ENCODE results near the gene ADCY5.

The ADCY5 gene

DNA sequence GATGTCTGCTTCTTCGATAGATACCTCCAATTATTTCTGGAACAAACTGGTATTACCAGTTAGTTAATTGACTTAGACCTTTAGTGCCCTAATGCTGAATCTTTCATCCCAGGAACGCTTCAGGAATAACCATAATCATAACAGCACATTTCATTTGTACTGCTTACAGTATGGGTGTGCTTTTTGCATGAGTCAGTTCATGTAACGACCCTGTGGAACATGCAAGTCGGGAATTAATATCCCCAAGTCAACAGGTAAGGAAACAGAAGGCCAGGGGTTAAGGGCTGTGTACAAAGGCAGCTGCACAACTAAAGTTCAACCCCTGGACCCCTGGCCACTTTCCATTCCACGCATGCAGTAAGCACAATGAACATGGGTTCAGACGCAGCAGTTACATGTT lies 49.2 kb downstream of the ADCY5 start:
- Histone ChIP-seq H3K4me1 (ENCODE audit: control insufficient read depth, low read depth, low read length) (no peaks in the 10 kb centered on the region), H4K5ac (ENCODE audit: low read length) (no peak overlapping the region), H4K8ac (ENCODE audit: low read depth, low read length) (no peak overlapping the region), H2BK15ac (replicated peaks; ENCODE audit: low read depth) (no peak overlapping the region), H3K27ac (ENCODE audit: low read depth, low read length) (no peak overlapping the region), H3K4ac (ENCODE audit: low read depth, low read length) (no peak overlapping the region), H3K23ac (ENCODE audit: low read length) (no peak overlapping the region), H3K79me1 (ENCODE audit: low read length) (no peaks in the 10 kb centered on the region), H2BK5ac (ENCODE audit: low read length) (no peak overlapping the region), H2AK5ac (ENCODE audit: low read length) (no peak overlapping the region), H3K4me2 (ENCODE audit: low read length) (no peak overlapping the region), H3K9ac (ENCODE audit: low read length) (no peak overlapping the region), H3K79me2 (ENCODE audit: control insufficient read depth, insufficient read depth, low read length) (no peaks in the 10 kb centered on the region), H2BK120ac (ENCODE audit: low read depth, low read length) (no peak overlapping the region), H3K56ac (ENCODE audit: low read length) (no peak overlapping the region), H3K36me3 (ENCODE audit: control insufficient read depth, insufficient read depth, low read length) (no peaks in the 10 kb centered on the region), H3K27me3 (ENCODE audit: insufficient read depth, low read length, poor library complexity) (no peaks in the 10 kb centered on the region), H3K4me3 (ENCODE audit: low read length) (no peak overlapping the region), H3K18ac (ENCODE audit: low read length) (no peak overlapping the region)
- DNase-seq: no peak
- no CpG with 5 or more reads among the region's 6 CpGs for WGBS (ENCODE audit: extremely low coverage, insufficient coverage, low lambda C conversion rate)

DNA sequence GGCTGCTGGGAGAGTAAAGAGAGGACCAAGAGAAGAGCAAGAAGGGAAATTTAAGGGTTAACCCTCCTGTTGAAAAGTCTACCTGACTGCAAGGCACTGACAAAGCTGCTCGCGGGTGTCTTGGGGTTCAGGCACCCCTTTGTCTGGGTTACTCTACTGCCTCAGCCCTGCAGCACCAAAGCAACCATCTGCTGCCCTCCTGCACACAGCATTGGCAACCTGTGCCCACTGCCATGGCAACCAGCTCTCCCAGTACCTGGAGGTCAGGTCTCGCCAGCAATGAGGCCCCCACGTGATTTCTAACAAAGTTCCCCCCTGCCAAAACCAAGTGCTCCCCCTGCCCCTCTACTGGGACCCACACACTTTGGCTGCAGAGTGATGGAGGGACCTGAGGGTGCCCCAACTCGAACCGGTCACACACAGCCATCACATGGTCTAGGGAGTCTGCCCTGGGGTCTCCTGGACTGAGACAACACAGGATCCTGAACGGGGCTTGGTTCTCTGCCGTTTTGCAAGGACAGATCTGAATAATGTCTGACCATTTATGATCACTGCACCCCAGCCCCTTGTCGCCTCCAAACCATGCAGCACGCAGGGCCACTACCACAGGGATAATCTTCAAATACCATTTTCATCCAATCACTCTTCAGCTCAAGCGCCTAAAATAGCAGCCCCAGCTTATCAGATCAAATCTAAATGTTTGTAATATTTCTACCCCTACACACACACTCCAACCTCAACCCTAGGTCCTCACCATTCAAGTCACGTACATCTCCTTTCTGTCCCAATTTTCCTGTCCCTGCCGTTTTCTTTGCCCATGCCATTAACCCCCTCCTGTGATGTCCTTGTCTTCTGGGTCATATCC lies 50.7 kb downstream of the ADCY5 start:
- Histone ChIP-seq H3K9ac (ENCODE audit: low read length) (no peak overlapping the region), H3K79me2 (ENCODE audit: control insufficient read depth, insufficient read depth, low read length) (no peaks in the 10 kb centered on the region), H2BK120ac (ENCODE audit: low read depth, low read length) (no peak overlapping the region), H4K8ac (ENCODE audit: low read depth, low read length) (no peak overlapping the region), H3K4me3 (ENCODE audit: low read length) (no peak overlapping the region), H3K4me2 (ENCODE audit: low read length) (no peak overlapping the region), H3K36me3 (ENCODE audit: control insufficient read depth, insufficient read depth, low read length) (no peaks in the 10 kb centered on the region), H3K27ac (ENCODE audit: low read depth, low read length) (no peak overlapping the region), H3K4ac (ENCODE audit: low read depth, low read length) (no peak overlapping the region), H3K18ac (ENCODE audit: low read length) (no peak overlapping the region), H3K23ac (ENCODE audit: low read length) (no peak overlapping the region), H2BK5ac (ENCODE audit: low read length) (no peak overlapping the region), H3K4me1 (ENCODE audit: control insufficient read depth, low read depth, low read length) (no peaks in the 10 kb centered on the region), H3K79me1 (ENCODE audit: low read length) (no peaks in the 10 kb centered on the region), H3K27me3 (ENCODE audit: insufficient read depth, low read length, poor library complexity) (no peaks in the 10 kb centered on the region), H4K5ac (ENCODE audit: low read length) (no peak overlapping the region), H3K56ac (ENCODE audit: low read length) (no peak overlapping the region), H2BK15ac (replicated peaks; ENCODE audit: low read depth) (no peak overlapping the region), H2AK5ac (ENCODE audit: low read length) (no peak overlapping the region)
- no peak for DNase-seq
- WGBS (ENCODE audit: extremely low coverage, insufficient coverage, low lambda C conversion rate): 100% methylated on average over 1 of the region's 13 CpGs

DNA sequence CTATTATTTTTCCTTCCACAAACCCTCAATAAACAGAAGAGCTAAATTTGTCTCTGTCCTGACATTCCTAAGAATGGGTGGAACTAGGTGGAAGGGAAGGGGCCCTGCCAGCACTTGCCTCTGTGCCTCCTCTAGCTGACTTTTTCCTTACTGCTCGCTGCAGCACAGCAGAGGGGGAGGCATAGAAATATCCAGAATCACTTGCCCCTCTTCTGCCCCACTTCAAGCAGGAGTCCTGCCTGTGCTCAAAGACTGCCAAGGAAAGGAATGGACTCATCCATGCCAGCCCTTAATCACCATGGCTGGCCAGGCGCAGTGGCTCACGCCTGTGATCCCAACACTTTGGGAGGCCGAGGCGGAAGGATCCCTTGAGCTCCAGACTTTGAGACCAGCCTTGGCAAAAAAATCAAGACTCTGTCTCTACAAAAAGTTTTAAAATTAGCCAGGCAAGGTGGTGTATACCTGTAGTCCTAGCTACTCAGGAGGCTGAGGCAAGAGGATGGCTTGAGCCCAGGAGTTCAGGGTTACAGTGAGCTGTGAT lies 51.8 kb downstream of the ADCY5 start:
- Histone ChIP-seq H3K4me2 (ENCODE audit: low read length) (no peak overlapping the region), H3K18ac (ENCODE audit: low read length) (no peak overlapping the region), H4K8ac (ENCODE audit: low read depth, low read length) (no peak overlapping the region), H2BK15ac (replicated peaks; ENCODE audit: low read depth) (no peak overlapping the region), H3K4ac (ENCODE audit: low read depth, low read length) (no peak overlapping the region), H3K56ac (ENCODE audit: low read length) (no peak overlapping the region), H3K36me3 (ENCODE audit: control insufficient read depth, insufficient read depth, low read length) (no peaks in the 10 kb centered on the region), H2BK120ac (ENCODE audit: low read depth, low read length) (no peak overlapping the region), H3K9ac (ENCODE audit: low read length) (no peak overlapping the region), H3K4me1 (ENCODE audit: control insufficient read depth, low read depth, low read length) (no peaks in the 10 kb centered on the region), H3K27ac (ENCODE audit: low read depth, low read length) (no peak overlapping the region), H3K23ac (ENCODE audit: low read length) (no peak overlapping the region), H3K4me3 (ENCODE audit: low read length) (no peak overlapping the region), H2AK5ac (ENCODE audit: low read length) (no peak overlapping the region), H2BK5ac (ENCODE audit: low read length) (no peak overlapping the region), H4K5ac (ENCODE audit: low read length) (no peak overlapping the region), H3K79me2 (ENCODE audit: control insufficient read depth, insufficient read depth, low read length) (no peaks in the 10 kb centered on the region), H3K27me3 (ENCODE audit: insufficient read depth, low read length, poor library complexity) (no peaks in the 10 kb centered on the region), H3K79me1 (ENCODE audit: low read length) (no peaks in the 10 kb centered on the region)
- WGBS (ENCODE audit: extremely low coverage, insufficient coverage, low lambda C conversion rate): no CpG with 5 or more reads among the region's 5 CpGs
- no peak for DNase-seq

DNA sequence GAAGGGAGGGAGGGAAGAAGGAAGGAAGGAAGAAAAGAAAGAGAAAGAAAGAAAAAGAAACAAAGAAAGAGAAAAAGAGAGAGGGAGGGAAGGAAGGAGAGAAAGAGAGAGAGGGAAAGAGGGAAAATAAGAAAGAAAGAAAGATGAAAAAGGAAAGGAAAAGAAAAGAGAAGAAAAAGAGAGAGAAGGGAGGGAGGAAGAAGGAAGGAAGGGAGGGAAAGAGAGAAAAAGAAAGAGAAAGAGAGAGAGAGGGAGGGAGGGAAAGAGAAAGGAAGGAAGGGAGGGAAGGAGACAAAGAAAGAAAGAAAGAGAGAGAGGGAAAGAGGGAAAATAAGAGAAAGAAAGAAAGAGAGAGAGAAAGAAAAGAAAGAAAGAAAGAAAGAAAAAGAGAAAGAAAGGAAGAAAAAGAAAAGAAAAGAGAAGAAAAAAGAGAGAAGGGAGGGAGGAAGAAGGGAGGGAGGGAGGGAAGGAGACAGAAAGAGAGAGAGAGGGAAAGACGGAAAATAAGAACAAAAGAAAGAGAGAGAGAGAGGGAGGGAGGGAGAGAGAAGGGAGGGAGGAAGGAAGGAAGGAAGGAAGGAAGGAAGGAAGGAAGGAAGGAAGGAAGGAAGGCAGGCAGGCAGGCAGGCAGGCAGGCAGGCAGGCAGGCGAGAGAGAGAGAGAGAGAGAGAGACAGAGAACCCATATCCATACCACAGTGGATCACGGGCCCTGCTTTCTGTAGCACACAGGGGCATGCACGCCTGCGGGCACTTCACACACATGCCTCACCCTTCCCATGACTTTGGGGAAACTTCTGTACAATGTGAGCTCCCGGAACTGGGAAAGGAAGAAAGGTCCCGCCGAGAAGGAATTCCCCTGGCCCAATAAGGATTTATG lies 52.5 kb downstream of the ADCY5 start:
- H3K4ac ChIP-seq (ENCODE audit: low read depth, low read length): no peak overlapping the region
- DNase-seq: no peak
- H3K9ac ChIP-seq (ENCODE audit: low read length): no peak overlapping the region
- H2BK15ac ChIP-seq (replicated peaks; ENCODE audit: low read depth): no peak overlapping the region
- no peaks in the 10 kb centered on the region for H3K79me1 ChIP-seq (ENCODE audit: low read length)
- H3K18ac ChIP-seq (ENCODE audit: low read length): no peak overlapping the region
- no peak overlapping the region for H2AK5ac ChIP-seq (ENCODE audit: low read length)
- no peak overlapping the region for H4K5ac ChIP-seq (ENCODE audit: low read length)
- H3K23ac ChIP-seq (ENCODE audit: low read length): no peak overlapping the region
- no peaks in the 10 kb centered on the region for H3K27me3 ChIP-seq (ENCODE audit: insufficient read depth, low read length, poor library complexity)
- no peak overlapping the region for H3K4me2 ChIP-seq (ENCODE audit: low read length)
- no peaks in the 10 kb centered on the region for H3K4me1 ChIP-seq (ENCODE audit: control insufficient read depth, low read depth, low read length)
- no peaks in the 10 kb centered on the region for H3K79me2 ChIP-seq (ENCODE audit: control insufficient read depth, insufficient read depth, low read length)
- no peak overlapping the region for H3K4me3 ChIP-seq (ENCODE audit: low read length)
- no peak overlapping the region for H3K27ac ChIP-seq (ENCODE audit: low read depth, low read length)
- no peak overlapping the region for H2BK5ac ChIP-seq (ENCODE audit: low read length)
- no CpG with 5 or more reads among the region's 8 CpGs for WGBS (ENCODE audit: extremely low coverage, insufficient coverage, low lambda C conversion rate)
- no peak overlapping the region for H4K8ac ChIP-seq (ENCODE audit: low read depth, low read length)
- H3K36me3 ChIP-seq (ENCODE audit: control insufficient read depth, insufficient read depth, low read length): no peaks in the 10 kb centered on the region
- no peak overlapping the region for H2BK120ac ChIP-seq (ENCODE audit: low read depth, low read length)
- no peak overlapping the region for H3K56ac ChIP-seq (ENCODE audit: low read length)

DNA sequence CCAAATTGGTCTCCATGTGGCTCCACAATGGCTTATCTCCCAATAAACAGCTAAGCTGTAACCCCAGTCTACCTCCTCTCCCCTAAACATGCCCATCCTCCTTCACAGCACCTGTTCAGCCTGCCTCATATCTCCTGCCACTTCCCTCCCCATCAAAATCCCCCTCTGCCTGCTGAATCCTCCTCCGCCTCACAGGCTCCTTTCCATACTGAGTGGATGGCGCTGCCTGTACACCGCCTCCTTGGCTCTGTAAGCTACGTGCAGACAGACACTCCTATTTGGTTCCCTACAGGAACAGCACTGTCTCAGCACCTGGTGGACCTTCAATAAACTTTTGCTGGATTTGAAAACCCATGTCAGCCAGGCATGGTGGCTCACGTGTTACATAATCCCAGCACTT lies 53.7 kb downstream of the ADCY5 start:
- H3K9ac ChIP-seq (ENCODE audit: low read length): no peak overlapping the region
- no peaks in the 10 kb centered on the region for H3K36me3 ChIP-seq (ENCODE audit: control insufficient read depth, insufficient read depth, low read length)
- no peak overlapping the region for H4K8ac ChIP-seq (ENCODE audit: low read depth, low read length)
- no peak overlapping the region for H3K4me3 ChIP-seq (ENCODE audit: low read length)
- H3K79me2 ChIP-seq (ENCODE audit: control insufficient read depth, insufficient read depth, low read length): no peaks in the 10 kb centered on the region
- no peak overlapping the region for H3K27ac ChIP-seq (ENCODE audit: low read depth, low read length)
- H2BK15ac ChIP-seq (replicated peaks; ENCODE audit: low read depth): no peak overlapping the region
- no peak overlapping the region for H2BK5ac ChIP-seq (ENCODE audit: low read length)
- H3K79me1 ChIP-seq (ENCODE audit: low read length): no peaks in the 10 kb centered on the region
- H3K56ac ChIP-seq (ENCODE audit: low read length): no peak overlapping the region
- H3K4me2 ChIP-seq (ENCODE audit: low read length): no peak overlapping the region
- no peak overlapping the region for H2BK120ac ChIP-seq (ENCODE audit: low read depth, low read length)
- H4K5ac ChIP-seq (ENCODE audit: low read length): no peak overlapping the region
- H2AK5ac ChIP-seq (ENCODE audit: low read length): no peak overlapping the region
- H3K23ac ChIP-seq (ENCODE audit: low read length): no peak overlapping the region
- H3K18ac ChIP-seq (ENCODE audit: low read length): no peak overlapping the region
- no peak for DNase-seq
- H3K27me3 ChIP-seq (ENCODE audit: insufficient read depth, low read length, poor library complexity): no peaks in the 10 kb centered on the region
- H3K4me1 ChIP-seq (ENCODE audit: control insufficient read depth, low read depth, low read length): no peaks in the 10 kb centered on the region
- H3K4ac ChIP-seq (ENCODE audit: low read depth, low read length): no peak overlapping the region
- WGBS (ENCODE audit: extremely low coverage, insufficient coverage, low lambda C conversion rate): no CpG with 5 or more reads among the region's 5 CpGs
